Endothelial cell of umbilical vein (primary cell): ENCODE data around the gene CRYBA4. TPM values are rescaled to one million over a fixed set of nuclear protein-coding genes. Genes with fewer than 3 reads are reported as not detected.

ENCODE experiments used
- BruUV-seq: library from RNA; stranded (reverse); fragments of 400-500 nt; replicated peaks from 2 replicates; lab custom pipeline; 2021; lab: Mats Ljungman, UMichigan
- CTCF ChIA-PET: fragments of 300-600, 350-600 bp; sonication (Branson Sonifier 250); formaldehyde crosslinking; loops from one replicate; lab custom pipeline; 2021; ENCODE audit warnings: antibody characterized with exemption, inconsistent platforms; lab: Charles Lee
- POLR2A ChIA-PET: fragments of 300-600, 350-600 bp; sonication (Branson Sonifier 250); formaldehyde crosslinking; loops from one replicate; lab custom pipeline; 2021; ENCODE audit warnings: antibody characterized with exemption, inconsistent platforms; lab: Charles Lee
- DNase-seq: peaks from one replicate; pipeline ENCODE4 v3.0.0-alpha.2; 2011; ENCODE audit warnings: low read depth, low spot score
- FAIRE-seq: peaks from 2 replicates; lab custom pipeline; 2011; peaks lifted over from hg19 to GRCh38; lab: Jason Lieb, UNC
- H2AFZ ChIP-seq: 2 replicates; pipeline ENCODE4 v1.6.0; 2012; ENCODE audit warnings: low read depth, low read length, control low read depth, inconsistent platforms
- H3K27ac ChIP-seq: 2 replicates; pipeline ENCODE4 v1.5.1; 2011; ENCODE audit warnings: low read depth, mild to moderate bottlenecking, control low read depth, low read length, moderate library complexity; ENCODE audit not compliant: insufficient read depth
- H3K27me3 ChIP-seq, 2 experiments: 2 replicates each; pipeline versions ENCODE4 v1.6.0 to v1.6.1; 2011; ENCODE audit warnings: low read length in 2 of 2, mixed read lengths in 1 of 2; ENCODE audit not compliant: control insufficient read depth in 2 of 2, insufficient read depth in 2 of 2
- H3K36me3 ChIP-seq, 2 experiments: 2 replicates in 1 of 2; 3 replicates in 1 of 2; pipeline ENCODE4 v1.5.1; 2011; ENCODE audit warnings: low read length in 2 of 2, mild to moderate bottlenecking in 1 of 2, moderate library complexity in 1 of 2; ENCODE audit not compliant: control insufficient read depth in 2 of 2, insufficient read depth in 2 of 2; ENCODE audit errors: extremely low read depth in 1 of 2
- H3K4me1 ChIP-seq: 3 replicates; pipeline ENCODE4 v1.5.1; 2011; ENCODE audit warnings: mild to moderate bottlenecking, low read length; ENCODE audit not compliant: control insufficient read depth, insufficient read depth; ENCODE audit errors: extremely low read depth
- H3K4me2 ChIP-seq: 2 replicates; pipeline ENCODE4 v1.6.1; 2011; ENCODE audit warnings: low read length, control low read depth, mixed read lengths; ENCODE audit not compliant: insufficient read depth
- H3K4me3 ChIP-seq, 3 experiments: fragments of 200-600 bp in 1 of 3; sonication (generic), shearing (Covaris generic) in 1 of 3; replicated peaks in 1 of 3; 2 replicates each; pipeline ENCODE4 v1.5.1; 2011 to 2016; ENCODE audit warnings: control low read depth in 3 of 3, low read length in 3 of 3, mild to moderate bottlenecking in 2 of 3, inconsistent platforms in 1 of 3, low read depth in 1 of 3, moderate library complexity in 1 of 3; ENCODE audit not compliant: insufficient read depth in 1 of 3
- H3K79me2 ChIP-seq: 2 replicates; pipeline ENCODE4 v1.6.0; 2012; ENCODE audit warnings: low read length, inconsistent platforms; ENCODE audit not compliant: control insufficient read depth, insufficient read depth
- H3K9ac ChIP-seq: replicated peaks from 2 replicates; pipeline ENCODE3; 2011; ENCODE audit warnings: low read length, control low read depth; ENCODE audit not compliant: insufficient read depth; ENCODE audit errors: extremely low read depth
- H3K9me1 ChIP-seq: replicated peaks from 3 replicates; pipeline ENCODE4 v1.6.0; 2011; ENCODE audit warnings: mild to moderate bottlenecking, low read length; ENCODE audit not compliant: control insufficient read depth, insufficient read depth; ENCODE audit errors: extremely low read depth
- H3K9me3 ChIP-seq: replicated peaks from 2 replicates; pipeline ENCODE4 v1.5.1; 2012; ENCODE audit warnings: low read length, inconsistent platforms; ENCODE audit not compliant: control insufficient read depth, insufficient read depth
- H4K20me1 ChIP-seq: replicated peaks from 2 replicates; pipeline ENCODE3; 2011; ENCODE audit warnings: mild to moderate bottlenecking, low read length; ENCODE audit not compliant: control insufficient read depth, insufficient read depth; ENCODE audit errors: extremely low read depth
- JUN ChIP-seq: IDR thresholded peaks from 2 replicates; pipeline ENCODE4 v1.6.1; 2011; ENCODE audit warnings: borderline replicate concordance, low read depth; ENCODE audit not compliant: insufficient read length, insufficient read depth
- POLR2AphosphoS5 ChIP-seq: IDR thresholded peaks from 2 replicates; pipeline ENCODE4 v1.6.1; 2012; ENCODE audit warnings: low read depth, mild to moderate bottlenecking, control low read depth, low read length, moderate library complexity; ENCODE audit not compliant: insufficient read depth
- dilution Hi-C: fragments of 300-500 bp; cut with MboI; formaldehyde crosslinking; loops from one replicate; pipeline ENCODE4 v1.15.0; 2019; ENCODE audit warnings: low sequenced_read_pairs; ENCODE audit not compliant: extremely low pct_ligation_motif_present
- intact Hi-C: fragments of 100-400 bp; cut with micrococcal nuclease; formaldehyde crosslinking; loops from one replicate; pipeline ENCODE4 v1.10.0; 2022
- polyA plus RNA-seq, 4 experiments: library from polyadenylated mRNA; depleted of rRNA in 3 of 4; stranded (reverse) in 3 of 4; unstranded in 1 of 4; fragments of >200 nt; gene quantifications; 2 replicates each; pipeline versions ENCODE4 v1.2.1 to v1.2.3, GENCODE V29; 2011 to 2012; ENCODE audit warnings: missing spikeins in 1 of 4
- total RNA-seq: library from RNA; stranded (reverse); gene quantifications from 2 replicates; pipeline ENCODE4 v1.2.3, GENCODE V29; 2021
- TF ChIP-seq, protein P1 (sequence below), 2 donors: IDR thresholded peaks; 1 replicate in 1 of 2; 2 replicates in 1 of 2; pipeline ENCODE4 v1.5.1; 2011; ENCODE audit warnings: low read length in 2 of 2, mild to moderate bottlenecking in 2 of 2, moderate library complexity in 2 of 2, control low read depth in 1 of 2, inconsistent platforms in 1 of 2, low read depth in 1 of 2; ENCODE audit not compliant: insufficient read depth in 1 of 2; ENCODE audit errors: extremely low read depth in 1 of 2
- TF ChIP-seq, protein P2 (sequence below): IDR thresholded peaks from 2 replicates; pipeline ENCODE4 v1.6.1; 2011; ENCODE audit not compliant: insufficient read depth, insufficient read length

Gene CRYBA4
- total and polyA plus RNA-seq, 2 donors (not counting 3 experiments of a cell fraction or from before 2014, with no cell fraction given), result not detected

DNA sequence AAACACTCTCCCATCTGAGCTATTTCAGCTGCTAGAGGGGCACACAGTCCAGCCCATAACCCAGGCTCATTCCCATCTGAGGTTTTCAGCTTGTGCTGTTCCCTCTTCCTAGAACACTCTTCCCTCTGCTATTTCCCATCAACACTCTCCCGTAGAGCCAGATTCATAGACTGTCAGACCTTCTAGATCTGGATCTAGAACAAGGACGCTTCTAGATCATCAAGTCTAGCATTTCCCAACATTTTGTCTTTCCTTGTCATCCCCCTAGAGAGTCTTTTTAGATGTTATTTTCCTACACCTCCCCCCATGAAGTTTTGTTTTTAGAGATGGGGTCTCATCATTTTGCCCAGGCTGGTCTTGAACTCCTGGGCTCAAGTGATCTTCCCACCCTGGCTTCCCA lies 13.4 kb downstream of the CRYBA4 start:
- no peak for FAIRE-seq
- TF ChIP-seq, protein P1, sequence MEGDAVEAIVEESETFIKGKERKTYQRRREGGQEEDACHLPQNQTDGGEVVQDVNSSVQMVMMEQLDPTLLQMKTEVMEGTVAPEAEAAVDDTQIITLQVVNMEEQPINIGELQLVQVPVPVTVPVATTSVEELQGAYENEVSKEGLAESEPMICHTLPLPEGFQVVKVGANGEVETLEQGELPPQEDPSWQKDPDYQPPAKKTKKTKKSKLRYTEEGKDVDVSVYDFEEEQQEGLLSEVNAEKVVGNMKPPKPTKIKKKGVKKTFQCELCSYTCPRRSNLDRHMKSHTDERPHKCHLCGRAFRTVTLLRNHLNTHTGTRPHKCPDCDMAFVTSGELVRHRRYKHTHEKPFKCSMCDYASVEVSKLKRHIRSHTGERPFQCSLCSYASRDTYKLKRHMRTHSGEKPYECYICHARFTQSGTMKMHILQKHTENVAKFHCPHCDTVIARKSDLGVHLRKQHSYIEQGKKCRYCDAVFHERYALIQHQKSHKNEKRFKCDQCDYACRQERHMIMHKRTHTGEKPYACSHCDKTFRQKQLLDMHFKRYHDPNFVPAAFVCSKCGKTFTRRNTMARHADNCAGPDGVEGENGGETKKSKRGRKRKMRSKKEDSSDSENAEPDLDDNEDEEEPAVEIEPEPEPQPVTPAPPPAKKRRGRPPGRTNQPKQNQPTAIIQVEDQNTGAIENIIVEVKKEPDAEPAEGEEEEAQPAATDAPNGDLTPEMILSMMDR (IDR thresholded peaks at IDR 0.05; ENCODE audit: extremely low read depth in 1 of 2, insufficient read depth in 1 of 2, low read depth in 1 of 2, low read length in 2 of 2), result no peak
- no peak for TF ChIP-seq POLR2AphosphoS5
- no peak for TF ChIP-seq JUN
- TF ChIP-seq, protein P2, sequence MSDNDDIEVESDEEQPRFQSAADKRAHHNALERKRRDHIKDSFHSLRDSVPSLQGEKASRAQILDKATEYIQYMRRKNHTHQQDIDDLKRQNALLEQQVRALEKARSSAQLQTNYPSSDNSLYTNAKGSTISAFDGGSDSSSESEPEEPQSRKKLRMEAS, result no peak
- no peak for DNase-seq
- Histone ChIP-seq H3K9me1 (no peaks in the 10 kb centered on the region), H3K9me3 (no peaks in the 10 kb centered on the region), H3K36me3 (no peaks in the 10 kb centered on the region), H2AFZ (no peak overlapping the region), H3K9ac (no peak overlapping the region), H3K4me3 (no peak overlapping the region), H3K27ac (no peak overlapping the region), H3K79me2 (no peaks in the 10 kb centered on the region), H4K20me1 (no peaks in the 10 kb centered on the region), H3K4me1 (peaks cover 8% of the 10 kb centered on the region), H3K27me3 (no peaks in the 10 kb centered on the region), H3K4me2 (no peak overlapping the region)
- POLR2A ChIA-PET, result no interaction called here
- dilution Hi-C loops, result no loop called here
- no TSS peak for BruUV-seq
- intact Hi-C loops, result no loop called here
- CTCF ChIA-PET, result no interaction called here

DNA sequence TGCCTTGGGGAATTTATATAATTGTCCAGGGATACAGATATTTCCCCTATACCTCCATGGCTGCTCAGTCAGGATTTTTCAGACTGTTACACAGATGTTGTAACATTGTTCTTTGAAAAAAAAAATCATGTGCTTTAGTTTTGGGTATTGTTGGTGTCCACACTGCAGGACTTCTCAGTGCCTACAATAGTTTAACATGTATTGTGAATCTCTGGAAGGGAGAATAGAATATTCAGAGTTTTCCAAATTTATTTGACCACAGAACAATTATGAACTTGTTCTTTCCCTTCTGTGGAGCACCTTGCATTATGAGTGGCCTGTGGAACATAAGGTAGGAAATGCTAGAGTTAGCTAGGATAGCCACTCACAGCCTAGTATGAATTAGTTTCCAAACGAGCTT lies 14.5 kb downstream of the CRYBA4 start:
- FAIRE-seq (no peak), DNase-seq (no peak)
- Histone ChIP-seq H3K9me3 (no peaks in the 10 kb centered on the region), H3K79me2 (no peaks in the 10 kb centered on the region), H3K4me3 (no peak overlapping the region), H3K4me1 (peaks cover 8% of the 10 kb centered on the region), H3K36me3 (no peaks in the 10 kb centered on the region), H3K4me2 (no peak overlapping the region), H2AFZ (no peak overlapping the region), H3K9ac (no peak overlapping the region), H3K27ac (no peak overlapping the region), H4K20me1 (no peaks in the 10 kb centered on the region), H3K9me1 (no peaks in the 10 kb centered on the region), H3K27me3 (no peaks in the 10 kb centered on the region)
- no TSS peak for BruUV-seq
- TF ChIP-seq, protein P2, result no peak
- TF ChIP-seq JUN, result no peak
- TF ChIP-seq POLR2AphosphoS5, result no peak
- dilution Hi-C loops, result no loop called here
- ChIA-PET POLR2A (no interaction called here), CTCF (no interaction called here)
- intact Hi-C loops, result no loop called here
